ENCODE data around the gene CFAP100. TPM values are rescaled to one million over a fixed set of nuclear protein-coding genes. Genes with fewer than 3 reads are reported as not detected.

The CFAP100 gene
- total and polyA plus RNA-seq, 2 of the 4 experiments (the other 2 are of a cell fraction): not detected

- BruUV-seq (replicated peaks): no TSS peak
- no peaks in the 10 kb centered on the region for H3K4me1 ChIP-seq (ENCODE audit: control insufficient read depth, insufficient read depth, low read length)
- no peak overlapping the region for H4K5ac ChIP-seq (ENCODE audit: low read depth, low read length)
- H2BK15ac ChIP-seq (ENCODE audit: low read depth, low read length): no peak overlapping the region
- H3K79me1 ChIP-seq (ENCODE audit: low read depth in 1 of 2, low read length in 2 of 2): peaks cover 22 to 41% of the 10 kb centered on the region in 2 experiments
- no peak overlapping the region for H2AFZ ChIP-seq (replicated peaks; ENCODE audit: low read length, poor library complexity)
- no peak overlapping the region for H3K23ac ChIP-seq (ENCODE audit: low read depth, low read length)
- H3K9me3 ChIP-seq (ENCODE audit: control insufficient read depth, insufficient read depth, low read length): no peaks in the 10 kb centered on the region
- dilution Hi-C loops (cut with HindIII; ENCODE audit: low sequenced_read_pairs, unreplicated experiment) (no loop called here), in situ Hi-C loops (cut with MboI; ENCODE audit: low sequenced_read_pairs) (no loop called here), intact Hi-C loops (cut with micrococcal nuclease) (no loop called here)
- H3K4me2 ChIP-seq (ENCODE audit: low read depth, low read length): no peak overlapping the region
- H3K36me3 ChIP-seq (ENCODE audit: control insufficient read depth, insufficient read depth, low read length): peaks cover 43% of the 10 kb centered on the region
- H4K8ac ChIP-seq (ENCODE audit: low read depth in 2 of 2, low read length in 2 of 2): no peak overlapping the region
- no peak overlapping the region for H2BK5ac ChIP-seq (ENCODE audit: low read depth, low read length, poor library complexity, severe bottlenecking)
- DNase-seq (no peak), ATAC-seq (ENCODE audit: low read depth) (no peak)
- CTCF ChIA-PET: interaction anchor here (0.6 kb wide), 1 partner anchor 15 kb away, joined by 4 read pairs; no protein-coding TSS in a partner anchor
- no peak for TF ChIP-seq MAFK (IDR thresholded peaks at IDR 0.05; ENCODE audit: low read depth, low read length)
- TF ChIP-seq FOS (IDR thresholded peaks at IDR 0.05; ENCODE audit: low read depth, low read length): no peak
- TF ChIP-seq USF2 (IDR thresholded peaks at IDR 0.05; ENCODE audit: low read depth, low read length): no peak
- TF ChIP-seq CTCF (conservative IDR thresholded peaks at IDR 0.05; ENCODE audit: low read depth, low read length): no peak
- no peak overlapping the region for H3K4me3 ChIP-seq (ENCODE audit: insufficient read depth, low read depth, low read length)
- no peak overlapping the region for H2BK120ac ChIP-seq (ENCODE audit: low read depth, low read length)
- no peak overlapping the region for H2AK5ac ChIP-seq (ENCODE audit: low read depth, low read length)
- no peaks in the 10 kb centered on the region; the same call in 1 of the 2 replicates for H3K9me1 ChIP-seq (ENCODE audit: insufficient read depth, low read length)
- H4K91ac ChIP-seq (ENCODE audit: insufficient read depth, low read depth, low read length): no peak overlapping the region
- no peak overlapping the region for H3K9ac ChIP-seq (ENCODE audit: low read depth, low read length)
- 90% methylated on average over 8 of the region's 12 CpGs; no CpG with 5 or more reads in 1 of the 2 experiments for WGBS, 2 experiments (ENCODE audit: extremely low coverage in 2 of 2, insufficient read length in 1 of 2)
- H4K20me1 ChIP-seq (ENCODE audit: insufficient read depth, low read length): peaks cover 24% of the 10 kb centered on the region
- H3K56ac ChIP-seq (ENCODE audit: extremely low read depth, insufficient read depth, low read length): no peak overlapping the region
- H2BK20ac ChIP-seq (ENCODE audit: low read depth, low read length): no peak overlapping the region
- POLR2A ChIA-PET (ENCODE audit: unreplicated experiment): no interaction called here
- no peak overlapping the region for H3K27ac ChIP-seq (ENCODE audit: insufficient read depth, low read length)
- no peak overlapping the region for H3K4ac ChIP-seq (ENCODE audit: low read depth, low read length)
- no peak overlapping the region for H3K14ac ChIP-seq (replicated peaks; ENCODE audit: low read depth, low read length)
- H3K18ac ChIP-seq (ENCODE audit: low read depth, low read length): no peak overlapping the region
- H3K27me3 ChIP-seq (ENCODE audit: control insufficient read depth, insufficient read depth, low read length): no peaks in the 10 kb centered on the region
- no peak overlapping the region for H2AK9ac ChIP-seq (replicated peaks; ENCODE audit: low read depth, low read length, poor library complexity)
Observed at GRCh38 chr3:126456766-126457388, 62.2 kb downstream of the CFAP100 start.
